H9 (cell line): ENCODE data around the gene MYO1C. TPM values are rescaled to one million over a fixed set of nuclear protein-coding genes. Genes with fewer than 3 reads are reported as not detected.

Experiments used
- DNase-seq: peaks from one replicate; pipeline ENCODE4 v3.0.0-alpha.2; 2017
- H2AFZ ChIP-seq: one replicate; pipeline ENCODE4 v1.6.1; 2013; ENCODE audit warnings: mild to moderate bottlenecking, low read length, control low read depth, moderate library complexity
- H2AK5ac ChIP-seq: 2 replicates; pipeline ENCODE4 v1.6.1; 2013; ENCODE audit warnings: low read length, control low read depth, mixed read lengths; ENCODE audit not compliant: insufficient read length
- H2BK120ac ChIP-seq: one replicate; pipeline ENCODE4 v1.6.1; 2013; ENCODE audit warnings: low read depth, mild to moderate bottlenecking, low read length, control low read depth, inconsistent platforms; ENCODE audit not compliant: poor library complexity, severe bottlenecking
- H2BK12ac ChIP-seq: 2 replicates; pipeline ENCODE4 v1.6.1; 2013; ENCODE audit warnings: low read length, control low read depth, mixed read lengths, low read depth; ENCODE audit not compliant: insufficient read length
- H2BK15ac ChIP-seq: 2 replicates; pipeline ENCODE4 v1.6.1; 2013; ENCODE audit warnings: low read depth, low read length, control low read depth
- H2BK20ac ChIP-seq: one replicate; pipeline ENCODE4 v1.6.1; 2013; ENCODE audit warnings: low read depth, mild to moderate bottlenecking, low read length, control low read depth, inconsistent platforms; ENCODE audit not compliant: poor library complexity, severe bottlenecking
- H2BK5ac ChIP-seq: 2 replicates; pipeline ENCODE4 v1.6.1; 2013; ENCODE audit warnings: low read length, control low read depth, mixed read lengths; ENCODE audit not compliant: insufficient read length
- H3K14ac ChIP-seq: 2 replicates; pipeline ENCODE4 v1.6.1; 2013; ENCODE audit warnings: low read length, control low read depth; ENCODE audit not compliant: insufficient read depth
- H3K18ac ChIP-seq: 2 replicates; pipeline ENCODE4 v1.6.1; 2013; ENCODE audit warnings: low read depth, mild to moderate bottlenecking, mixed read lengths, low read length, control low read depth; ENCODE audit not compliant: insufficient read length
- H3K23ac ChIP-seq: 2 replicates; pipeline ENCODE4 v1.6.1; 2013; ENCODE audit warnings: low read length, control low read depth, mixed read lengths, low read depth; ENCODE audit not compliant: insufficient read length
- H3K23me2 ChIP-seq: 2 replicates; pipeline ENCODE4 v1.6.1; 2013; ENCODE audit warnings: low read depth, mild to moderate bottlenecking, mixed read lengths, low read length, control low read depth; ENCODE audit not compliant: insufficient read length, poor library complexity, severe bottlenecking
- H3K27ac ChIP-seq: 2 replicates; pipeline ENCODE4 v1.5.1; 2013; ENCODE audit warnings: low read length, control low read depth, mixed read lengths, low read depth; ENCODE audit not compliant: insufficient read length
- H3K27me3 ChIP-seq: 2 replicates; pipeline ENCODE4 v1.6.1; 2013; ENCODE audit warnings: low read length, control low read depth, inconsistent platforms; ENCODE audit not compliant: insufficient read depth
- H3K4ac ChIP-seq: 2 replicates; pipeline ENCODE4 v1.6.1; 2013; ENCODE audit warnings: low read depth, mild to moderate bottlenecking, control low read depth, inconsistent platforms, low read length, moderate library complexity
- H3K4me1 ChIP-seq: 2 replicates; pipeline ENCODE4 v1.6.1; 2013; ENCODE audit warnings: low read length, control low read depth, inconsistent platforms; ENCODE audit not compliant: insufficient read depth
- H3K4me2 ChIP-seq: 2 replicates; pipeline ENCODE4 v1.6.1; 2013; ENCODE audit warnings: low read length, control low read depth, mixed read lengths; ENCODE audit not compliant: insufficient read length, insufficient read depth
- H3K56ac ChIP-seq: 2 replicates; pipeline ENCODE4 v1.6.1; 2013; ENCODE audit warnings: low read depth, mild to moderate bottlenecking, mixed read lengths, low read length, control low read depth; ENCODE audit not compliant: insufficient read length
- H3K79me1 ChIP-seq: 2 replicates; pipeline ENCODE4 v1.6.1; 2013; ENCODE audit warnings: low read depth, mild to moderate bottlenecking, moderate library complexity, low read length, control low read depth, inconsistent platforms; ENCODE audit not compliant: insufficient read depth, poor library complexity, severe bottlenecking
- H3K79me2 ChIP-seq: 2 replicates; pipeline ENCODE4 v1.6.1; 2013; ENCODE audit warnings: low read length, control low read depth, inconsistent platforms; ENCODE audit not compliant: insufficient read depth
- H3K9ac ChIP-seq: 2 replicates; pipeline ENCODE4 v1.6.1; 2013; ENCODE audit warnings: low read length, control low read depth, mixed read lengths; ENCODE audit not compliant: insufficient read length; ENCODE audit errors: extremely low read depth
- H3K9me3 ChIP-seq: one replicate; pipeline ENCODE4 v1.6.1; 2013; ENCODE audit warnings: low read depth, low read length, inconsistent platforms; ENCODE audit not compliant: control insufficient read depth
- H3T11ph ChIP-seq: one replicate; pipeline ENCODE4 v1.6.1; 2013; ENCODE audit warnings: mild to moderate bottlenecking, low read length, control low read depth, inconsistent platforms
- H4K20me1 ChIP-seq: one replicate; pipeline ENCODE4 v1.6.1; 2013; ENCODE audit not compliant: control insufficient read depth, insufficient read length, insufficient read depth
- H4K5ac ChIP-seq: 2 replicates; pipeline ENCODE4 v1.6.1; 2013; ENCODE audit warnings: low read depth, mild to moderate bottlenecking, mixed read lengths, low read length, control low read depth; ENCODE audit not compliant: insufficient read length
- H4K8ac ChIP-seq: replicated peaks from 2 replicates; pipeline ENCODE4 v1.6.1; 2013; ENCODE audit warnings: low read length, control low read depth, mixed read lengths, low read depth; ENCODE audit not compliant: insufficient read length
- H4K91ac ChIP-seq: 2 replicates; pipeline ENCODE4 v1.6.1; 2013; ENCODE audit warnings: low read depth, mild to moderate bottlenecking, moderate library complexity, mixed read lengths, low read length, control low read depth; ENCODE audit not compliant: insufficient read length
- H3K27ac Mint-ChIP-seq, 3 experiments: 2 replicates in 2 of 3; 3 replicates in 1 of 3; pipeline ENCODE4 v1.8.0; 2020 to 2021; ENCODE audit warnings: mixed read lengths in 3 of 3, mild to moderate bottlenecking in 1 of 3, moderate library complexity in 1 of 3
- H3K27me3 Mint-ChIP-seq: 2 replicates; pipeline ENCODE4 v1.8.0; 2021; ENCODE audit warnings: low read depth, mild to moderate bottlenecking, moderate library complexity, mixed read lengths
- H3K36me3 Mint-ChIP-seq, 3 experiments: 2 replicates in 2 of 3; 3 replicates in 1 of 3; pipeline ENCODE4 v1.8.0; 2020 to 2021; ENCODE audit warnings: low read depth in 3 of 3, mixed read lengths in 3 of 3; ENCODE audit not compliant: insufficient read depth in 1 of 3
- H3K4me1 Mint-ChIP-seq, 2 experiments: 2 replicates each; pipeline ENCODE4 v1.8.0; 2020; ENCODE audit warnings: mixed read lengths in 2 of 2
- H3K4me3 Mint-ChIP-seq, 2 experiments: 2 replicates in 1 of 2; 3 replicates in 1 of 2; pipeline ENCODE4 v1.8.0; 2020 to 2021; ENCODE audit warnings: mild to moderate bottlenecking in 2 of 2, mixed read lengths in 2 of 2, moderate library complexity in 1 of 2
- H3K9me3 Mint-ChIP-seq, 2 experiments: 2 replicates in 1 of 2; 3 replicates in 1 of 2; pipeline ENCODE4 v1.8.0; 2020; ENCODE audit warnings: mild to moderate bottlenecking in 2 of 2, mixed read lengths in 2 of 2, moderate library complexity in 1 of 2
- CTCF ChIP-seq: fragments of 200-600 bp; sonication (generic); conservative IDR thresholded peaks from 3 replicates; pipeline ENCODE4 v1.8.0; 2021; ENCODE audit warnings: antibody characterized with exemption, mild to moderate bottlenecking
- WGBS: extraction: QIAGEN DNeasy Blood & Tissue Kit; methylation state at CpG from one replicate; pipeline ENCODE4 v1.1.7; 2013; ENCODE audit warnings: missing lambda C conversion rate, low lambda C conversion rate, mixed read lengths; ENCODE audit not compliant: insufficient read length; ENCODE audit errors: extremely low coverage; 5-methylcytosine and 5-hydroxymethylcytosine counted together
- total RNA-seq: library from RNA; stranded (reverse); gene quantifications from 2 replicates; pipeline ENCODE4 v1.2.1, GENCODE V29; 2021

The MYO1C gene
- total RNA-seq, 1 experiment from 2014 or later: 86.5 TPM

GRCh38 chr17:1486802-1487695, 5.4 kb downstream of the MYO1C start:
- Histone ChIP-seq H3K18ac (peak overlapping the region; percentile 11), H2BK15ac (no peak overlapping the region), H2BK5ac (no peak overlapping the region), H3K79me1 (no peaks in the 10 kb centered on the region), H2BK20ac (no peak overlapping the region), H3K4ac (no peak overlapping the region), H4K91ac (no peak overlapping the region), H4K5ac (no peak overlapping the region), H3T11ph (no peak overlapping the region), H3K56ac (no peak overlapping the region), H4K20me1 (no peaks in the 10 kb centered on the region), H2BK12ac (no peak overlapping the region), H3K9me3 (no peaks in the 10 kb centered on the region), H3K27ac (no peak overlapping the region), H2BK120ac (no peak overlapping the region), H4K8ac (no peak overlapping the region), H3K4me2 (peak overlapping the region; percentile 73), H3K27me3 (no peaks in the 10 kb centered on the region), H3K79me2 (no peaks in the 10 kb centered on the region), H3K23me2 (peaks cover 22% of the 10 kb centered on the region), H2AK5ac (no peak overlapping the region), H3K23ac (no peak overlapping the region), H3K14ac (no peak overlapping the region; the same call in 1 of the 2 replicates), H3K9ac (no peak overlapping the region), H3K4me1 (no peaks in the 10 kb centered on the region), H2AFZ (no peak overlapping the region)
- TF ChIP-seq CTCF: no peak
- peak; percentile 89 for DNase-seq
- peak overlapping the region in 2 of 3 experiments; percentile 49 to 68; a peak in 3 of 7 replicates for H3K27ac Mint-ChIP-seq
- H3K27me3 Mint-ChIP-seq: peaks cover 4% of the 10 kb centered on the region; the same call in 1 of the 2 replicates
- H3K4me1 Mint-ChIP-seq: peaks cover 26 to 39% of the 10 kb centered on the region in 2 experiments
- H3K9me3 Mint-ChIP-seq: peaks cover 0 to 3% of the 10 kb centered on the region in 2 experiments; a peak in 1 of 5 replicates
- peak overlapping the region; percentile 58 to 85 for H3K4me3 Mint-ChIP-seq
- peaks cover 0 to 22% (median 17%) of the 10 kb centered on the region in 3 experiments; a peak in 6 of 7 replicates for H3K36me3 Mint-ChIP-seq
- WGBS: no CpG with 5 or more reads among the region's 74 CpGs
